ENCODE measurements around the gene CETP.

GRCh38 chr16:57001026-57001679 lies 39.4 kb downstream of the CETP start:
- TF ChIP-seq EZH2 (IDR thresholded peaks at IDR 0.05; ENCODE audit: borderline replicate concordance, low read length) (no peak), CTCF (conservative IDR thresholded peaks at IDR 0.05 in 1 of 2, IDR thresholded peaks at IDR 0.05 in 1 of 2; ENCODE audit: extremely low read depth in 1 of 2, insufficient read depth in 1 of 2, low read depth in 1 of 2, low read length in 2 of 2) (no peak)

Measured in mammary epithelial cell (primary cell).